GM21423 (cell line): ENCODE data around the gene MMP15.

ENCODE experiments used
- ATAC-seq: cut with Tn5 transposase; IDR thresholded peaks from one replicate; pipeline ENCODE4 v1.9.1; 2021; ENCODE audit warnings: mild to moderate bottlenecking, moderate library complexity; ENCODE audit not compliant: unreplicated experiment

The MMP15 gene

DNA sequence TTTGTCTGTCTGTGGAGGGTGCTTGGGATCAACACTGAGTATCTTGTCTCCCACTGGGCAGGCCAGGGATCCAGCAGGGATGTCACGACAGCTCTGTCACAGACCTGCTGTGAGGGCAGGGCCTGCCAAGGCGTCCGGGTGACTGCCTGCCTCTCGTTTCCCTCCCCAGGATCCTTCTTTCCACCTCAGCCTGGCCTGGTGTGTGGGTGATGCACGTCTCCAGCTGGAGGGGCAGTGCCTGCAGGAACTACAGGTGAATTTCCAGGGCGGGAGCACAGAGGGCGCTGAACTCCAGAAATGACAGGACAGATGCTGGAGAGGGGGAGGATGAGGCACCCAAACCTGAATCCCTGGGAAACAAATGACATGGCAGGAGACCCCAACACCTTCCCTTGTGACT is 6.8 kb upstream of the MMP15 start:
- ATAC-seq, result no peak

DNA sequence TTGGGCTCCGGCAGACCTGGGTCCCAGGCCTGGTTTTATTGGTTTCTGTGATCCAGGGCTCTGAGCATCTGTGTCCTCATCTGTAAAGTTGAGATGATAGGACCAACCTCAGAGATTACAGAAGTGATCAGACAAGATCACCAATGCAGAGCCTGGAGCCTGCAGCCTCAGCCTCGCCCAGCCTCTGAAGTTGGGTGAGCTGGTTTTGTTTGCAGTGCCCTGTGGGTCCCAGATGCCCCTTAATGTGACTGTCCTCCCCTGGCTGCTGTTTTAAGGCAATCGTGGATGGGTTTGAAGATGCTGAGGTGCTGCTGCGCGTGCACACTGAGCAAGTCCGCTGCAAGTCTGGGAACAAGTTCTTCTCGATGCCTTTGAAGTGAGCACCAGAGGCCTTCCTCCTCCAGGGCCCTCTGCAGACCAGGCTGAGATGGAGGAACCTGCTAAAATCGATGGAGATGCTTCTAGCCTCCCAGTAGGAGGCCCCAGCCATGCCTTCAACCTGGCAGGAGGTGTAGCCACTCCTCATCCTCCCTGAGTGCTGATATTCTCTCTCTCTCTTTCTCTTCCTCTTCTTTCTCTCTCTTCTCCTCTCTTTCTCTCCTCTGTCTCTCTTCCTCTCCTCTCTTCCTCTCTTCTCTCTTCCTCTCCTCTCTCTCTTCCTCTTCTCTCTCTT is 5.6 kb upstream of the MMP15 start:
- no peak for ATAC-seq

DNA sequence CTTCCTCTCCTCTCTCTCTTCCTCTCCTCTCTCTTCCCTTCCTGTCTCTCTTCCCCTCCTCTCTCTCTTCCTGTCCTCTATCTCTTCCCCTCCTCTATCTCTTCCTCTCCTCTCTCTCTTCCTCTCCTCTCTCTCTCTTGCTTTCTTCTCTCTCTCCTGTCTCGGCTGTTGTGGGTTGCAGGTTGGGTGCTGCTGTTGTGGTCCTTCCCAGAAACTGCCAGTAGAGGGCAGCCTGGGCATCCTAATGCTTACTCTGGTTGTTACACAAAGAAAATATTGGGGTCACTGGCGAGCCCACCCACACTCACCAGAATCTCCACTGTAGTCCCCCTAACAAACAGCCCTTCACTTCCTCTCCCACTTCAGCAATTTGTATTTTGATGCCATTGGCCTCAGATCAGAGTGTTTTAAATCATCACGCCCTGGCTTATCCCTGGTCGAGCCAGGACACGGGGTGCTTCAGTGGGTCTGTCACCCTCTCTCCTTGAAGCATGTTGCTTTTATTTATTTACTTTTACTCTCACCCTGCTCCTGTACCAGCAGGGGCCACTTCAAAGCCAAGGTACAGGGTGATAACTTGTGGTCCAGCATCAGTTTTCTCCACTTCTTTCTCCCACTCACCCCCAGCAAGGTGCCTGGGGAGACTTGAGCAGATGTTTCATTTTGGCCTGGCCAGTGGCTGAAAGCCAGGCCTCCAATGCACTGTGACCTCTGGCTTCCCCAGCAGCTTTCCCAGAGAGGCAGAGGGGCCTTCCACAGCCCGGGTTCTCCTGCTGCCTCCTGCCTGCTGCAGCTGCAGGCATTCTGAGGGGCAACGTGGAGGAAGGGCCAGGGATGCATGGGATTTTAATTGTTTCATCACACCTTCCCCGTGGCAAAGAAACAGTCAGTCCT is 4.7 kb upstream of the MMP15 start:
- ATAC-seq, result no peak

DNA sequence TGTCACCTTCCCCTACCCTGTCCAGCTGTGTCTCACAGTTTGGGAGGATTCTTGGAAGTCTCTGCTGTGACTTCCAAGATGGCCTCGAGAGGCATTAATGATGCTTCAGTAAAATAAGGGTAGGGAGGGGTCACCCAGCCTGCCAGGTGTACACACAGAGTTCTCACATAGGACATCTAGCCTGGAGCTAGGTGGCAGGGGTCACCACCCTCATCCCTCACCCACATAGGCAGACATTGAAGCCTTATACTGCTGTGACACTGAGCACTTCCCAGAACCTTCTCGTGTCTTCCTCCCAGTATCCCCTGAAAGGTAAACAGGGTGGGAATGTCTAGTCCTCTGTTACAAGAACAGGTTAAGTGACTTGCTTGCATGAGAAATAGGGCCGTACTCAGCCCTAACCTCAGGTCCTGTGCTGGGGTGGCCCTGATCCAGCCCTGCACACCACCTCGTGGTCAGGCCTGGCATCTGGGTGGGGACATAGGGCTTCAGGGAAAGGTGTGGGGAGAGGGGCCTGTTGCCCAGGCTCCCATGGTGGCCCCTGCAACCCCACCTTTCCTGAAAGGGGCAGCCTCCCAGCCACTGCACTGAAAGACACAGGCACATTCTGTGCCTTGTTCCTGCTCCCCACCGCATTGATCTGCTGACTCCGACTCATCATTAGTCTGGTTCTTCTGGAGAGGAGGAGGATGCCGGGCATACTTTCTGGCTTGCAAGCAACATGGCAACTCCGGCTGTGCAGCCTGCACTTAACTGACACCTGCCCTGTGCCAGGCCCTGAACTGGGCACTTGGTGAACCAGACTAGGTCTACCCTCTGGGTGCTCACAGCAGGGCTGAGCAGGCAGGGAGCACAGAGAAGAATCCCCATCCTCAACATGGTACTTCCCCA is 3.6 kb upstream of the MMP15 start:
- no peak for ATAC-seq

DNA sequence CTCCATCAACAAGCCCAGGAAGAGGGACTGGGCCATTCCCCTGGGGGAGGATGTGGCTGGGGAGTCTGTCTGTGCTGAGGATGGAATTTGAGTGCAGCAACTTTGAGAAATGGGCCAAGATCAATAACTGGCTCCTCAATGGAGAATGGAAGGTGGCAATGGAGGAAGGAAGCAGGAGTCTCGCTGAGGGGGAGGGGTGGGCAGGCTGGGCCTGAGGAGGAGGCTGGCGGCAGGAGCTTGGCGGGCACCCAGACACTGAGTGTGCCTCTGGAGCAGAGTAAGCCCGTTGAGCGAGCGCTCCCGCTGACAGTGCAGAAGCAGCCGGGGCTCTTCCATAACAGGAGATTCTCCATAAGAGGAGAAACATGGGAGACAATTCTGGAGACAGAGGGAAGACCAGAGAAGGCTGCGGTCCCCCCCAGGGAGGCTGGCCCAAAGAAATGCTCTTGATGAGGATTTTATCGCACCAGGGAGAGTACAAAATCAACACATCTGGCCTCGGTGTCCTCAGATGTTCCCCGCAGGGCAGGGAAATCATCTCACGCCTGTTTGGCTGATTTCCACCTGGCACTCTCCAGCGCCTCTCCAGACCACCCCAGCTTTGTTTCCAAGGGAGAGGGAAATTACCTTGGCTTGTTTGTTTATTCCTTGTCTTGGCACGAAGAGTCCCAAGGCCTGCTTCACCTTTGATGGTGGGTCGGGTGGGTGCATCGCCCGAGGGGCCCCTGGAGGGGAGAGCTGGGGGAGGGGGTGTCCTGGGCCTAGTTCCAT is 2.8 kb upstream of the MMP15 start:
- no peak for ATAC-seq

DNA sequence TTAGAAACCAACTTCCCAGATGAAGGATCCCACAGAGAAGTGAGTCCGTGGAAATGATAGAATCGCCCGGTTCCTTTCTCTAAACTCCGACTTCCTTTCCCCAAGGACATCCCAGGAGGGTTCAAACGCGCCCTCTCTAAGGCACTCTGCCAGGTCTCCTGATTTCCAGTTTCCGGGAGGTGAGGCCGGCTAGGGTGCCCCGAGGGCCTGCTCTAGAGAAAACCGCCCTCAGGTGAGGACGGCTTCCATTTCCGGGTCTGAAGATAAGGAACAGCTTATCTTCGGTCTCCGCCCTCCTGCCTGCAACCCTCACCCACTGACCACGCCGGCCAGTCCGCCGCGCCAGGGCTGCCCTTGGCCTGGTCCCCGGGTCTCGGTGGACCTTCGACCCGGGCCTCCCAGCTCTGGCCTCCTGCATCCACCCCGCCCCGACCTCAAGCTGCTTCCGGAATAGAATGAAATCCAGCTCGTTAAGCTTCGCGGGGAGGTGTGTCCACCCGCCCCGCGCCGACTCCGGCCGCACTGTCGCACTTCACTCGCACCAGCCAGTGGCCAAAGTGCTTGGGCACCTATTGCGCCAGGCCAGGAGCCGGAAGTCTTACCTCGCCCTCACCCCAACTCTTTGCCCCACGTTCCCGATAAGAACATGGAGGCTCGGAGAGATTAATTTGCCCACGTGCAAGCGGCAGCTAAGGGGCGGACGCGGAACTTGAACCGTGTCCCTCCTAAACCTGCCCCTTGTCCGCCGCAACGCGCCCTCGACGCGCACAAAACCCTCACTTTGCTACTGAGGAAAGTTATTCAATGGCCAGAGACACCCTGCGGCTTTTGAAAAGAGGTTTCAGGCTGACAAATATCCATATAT is 836 bp upstream of the MMP15 start:
- ATAC-seq, result no peak

DNA sequence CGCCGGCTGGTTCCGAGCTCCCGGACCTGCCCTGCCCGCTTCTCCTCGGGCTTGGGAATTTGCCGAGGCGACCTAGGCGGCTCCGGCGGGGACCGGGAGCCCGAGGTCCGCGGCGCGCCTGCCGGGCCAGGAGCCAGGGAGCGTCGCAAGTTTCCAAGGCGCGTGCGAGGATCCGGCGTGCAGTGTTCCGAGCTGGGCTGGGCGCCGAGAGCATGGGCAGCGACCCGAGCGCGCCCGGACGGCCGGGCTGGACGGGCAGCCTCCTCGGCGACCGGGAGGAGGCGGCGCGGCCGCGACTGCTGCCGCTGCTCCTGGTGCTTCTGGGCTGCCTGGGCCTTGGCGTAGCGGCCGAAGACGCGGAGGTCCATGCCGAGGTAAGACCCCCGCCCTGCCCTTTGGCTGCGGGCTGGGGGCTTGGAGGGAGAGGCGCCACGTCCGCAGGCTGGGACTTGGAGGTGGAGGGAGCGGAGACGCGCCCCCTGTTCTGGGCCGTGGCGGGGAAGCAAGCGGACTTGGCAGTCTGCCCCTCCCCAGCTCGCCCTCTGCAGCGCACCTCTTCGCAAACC is 668 bp downstream of the MMP15 start:
- ATAC-seq, result no peak

DNA sequence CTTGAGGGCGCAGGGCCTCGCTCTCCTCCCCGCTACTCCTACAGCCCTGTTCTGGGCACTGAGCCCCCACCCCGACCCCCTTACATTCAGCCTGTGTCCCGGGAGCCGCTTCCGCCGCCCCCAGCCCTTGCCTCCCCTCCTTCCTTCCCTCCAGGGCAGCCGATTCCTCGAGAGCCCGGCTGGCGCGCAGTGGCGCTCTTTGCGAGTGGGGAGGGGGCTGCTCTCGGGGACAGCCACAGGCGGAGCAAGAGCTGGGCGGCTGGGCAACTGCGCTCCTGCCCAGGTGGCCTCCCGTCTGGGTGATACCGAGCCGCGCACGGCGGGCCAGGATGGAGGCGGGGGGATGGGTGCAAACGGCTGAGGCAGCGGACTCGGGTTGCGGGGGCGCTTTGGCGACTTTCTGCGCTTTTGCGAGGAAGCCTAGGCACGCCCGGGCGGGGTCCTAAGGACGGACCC is 1.2 kb downstream of the MMP15 start:
- ATAC-seq, result no peak

DNA sequence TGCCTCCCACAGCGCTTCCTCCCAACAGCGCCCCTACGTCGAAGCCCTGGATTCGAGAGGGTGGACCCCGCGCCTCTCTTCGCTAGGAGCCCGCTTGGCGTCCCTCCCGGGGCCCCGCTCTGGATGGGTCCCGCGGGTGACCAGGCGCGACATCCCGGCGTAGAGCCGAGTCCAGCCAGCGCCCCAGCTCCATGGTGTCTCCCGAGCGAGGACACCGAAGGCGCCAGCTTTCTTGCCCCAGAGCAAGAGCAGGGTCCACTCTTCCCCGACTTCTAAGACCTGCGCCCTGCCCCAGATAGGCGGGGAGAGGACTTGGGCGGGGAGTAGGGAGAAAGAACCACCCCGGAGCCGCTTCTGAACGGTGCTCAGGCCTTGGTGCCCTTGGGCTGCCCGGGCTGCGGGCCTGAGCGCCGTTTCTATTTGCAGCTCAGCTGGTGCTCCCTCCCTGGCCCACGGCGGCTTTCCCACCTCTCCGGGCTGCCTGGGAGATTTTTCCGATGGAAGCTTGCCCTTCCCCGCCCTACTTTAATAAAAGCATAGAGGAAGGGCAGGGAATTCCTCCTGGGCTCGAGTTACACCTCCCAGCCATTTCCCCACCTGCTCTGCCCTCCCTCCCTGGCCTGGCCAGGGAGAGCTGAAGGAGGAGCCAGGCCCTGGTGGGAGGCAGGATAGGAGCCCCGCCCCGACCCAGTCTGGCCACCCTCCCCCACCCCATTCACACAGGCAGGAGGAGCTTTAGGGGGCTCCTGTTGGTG is 1.8 kb downstream of the MMP15 start:
- no peak for ATAC-seq

DNA sequence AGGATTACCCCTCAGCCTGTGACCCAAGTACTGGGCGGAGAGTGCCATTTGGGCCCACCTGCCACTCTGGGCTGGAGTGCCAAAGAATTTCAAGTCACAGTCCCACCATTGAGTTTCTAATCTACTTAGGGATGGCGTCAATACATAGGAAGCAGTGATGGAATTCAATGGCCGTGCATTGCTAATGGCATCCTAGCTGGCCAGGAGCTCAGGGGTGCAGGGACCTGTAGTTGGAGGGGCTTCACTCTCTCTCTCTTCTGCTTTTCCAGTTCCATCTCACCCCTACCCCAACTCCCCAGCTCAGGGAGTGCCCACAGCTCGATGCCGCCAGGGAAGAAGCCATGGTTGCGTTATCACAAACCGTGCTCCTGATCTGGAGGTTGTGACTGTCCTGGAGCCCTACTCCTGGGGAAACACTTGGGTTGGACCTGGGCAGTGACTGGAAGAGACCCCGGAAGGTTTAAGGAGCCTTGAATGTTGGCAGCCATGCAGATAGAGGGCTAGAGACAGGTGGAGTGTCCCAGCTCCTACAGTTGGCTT is 2.4 kb downstream of the MMP15 start:
- ATAC-seq, result no peak

DNA sequence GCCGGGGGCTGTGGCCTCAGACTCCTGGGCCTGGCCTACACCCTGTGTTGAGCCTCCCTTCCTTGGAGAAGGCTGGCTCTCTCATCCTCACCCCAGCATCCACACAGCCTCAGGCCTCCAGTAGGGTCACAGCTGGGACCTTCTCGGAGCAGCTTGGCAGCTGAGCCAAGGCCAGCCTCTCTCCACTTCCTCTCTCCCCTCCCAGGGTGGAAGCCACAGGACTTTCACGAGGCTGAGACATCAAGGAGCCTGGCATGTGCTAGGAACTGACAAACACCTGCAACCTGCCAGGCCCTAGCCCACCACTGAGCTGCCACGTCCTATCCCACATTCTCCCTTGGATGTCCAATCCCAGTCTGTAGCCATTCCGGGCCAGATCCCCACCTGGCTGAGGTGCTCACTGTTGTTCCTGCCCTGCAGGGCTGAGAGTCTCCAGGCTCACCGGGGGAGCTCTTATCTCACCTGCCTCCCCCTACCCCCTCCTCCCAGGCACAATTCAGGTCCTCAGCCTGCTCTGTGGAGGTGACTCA is 3.1 kb downstream of the MMP15 start:
- no peak for ATAC-seq

DNA sequence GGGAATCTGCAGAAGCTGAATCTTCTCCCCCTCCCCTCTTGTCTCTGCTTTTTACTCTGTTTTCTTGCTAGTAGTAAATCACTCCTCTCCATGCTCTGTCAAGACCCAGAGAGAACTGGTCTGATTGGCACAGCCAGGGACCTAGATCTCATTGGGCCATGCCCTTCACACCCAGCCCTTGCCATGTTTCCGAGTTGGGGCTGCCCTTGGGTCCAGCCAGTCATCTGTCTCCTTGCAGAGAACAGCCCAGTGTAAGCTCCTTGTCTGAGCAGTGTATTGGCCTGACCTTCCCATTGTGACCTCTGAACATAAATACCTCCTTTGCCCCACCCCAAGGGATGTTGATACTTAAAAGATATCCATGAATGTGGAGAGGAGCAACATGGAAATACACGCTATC is 3.9 kb downstream of the MMP15 start:
- ATAC-seq, result no peak

DNA sequence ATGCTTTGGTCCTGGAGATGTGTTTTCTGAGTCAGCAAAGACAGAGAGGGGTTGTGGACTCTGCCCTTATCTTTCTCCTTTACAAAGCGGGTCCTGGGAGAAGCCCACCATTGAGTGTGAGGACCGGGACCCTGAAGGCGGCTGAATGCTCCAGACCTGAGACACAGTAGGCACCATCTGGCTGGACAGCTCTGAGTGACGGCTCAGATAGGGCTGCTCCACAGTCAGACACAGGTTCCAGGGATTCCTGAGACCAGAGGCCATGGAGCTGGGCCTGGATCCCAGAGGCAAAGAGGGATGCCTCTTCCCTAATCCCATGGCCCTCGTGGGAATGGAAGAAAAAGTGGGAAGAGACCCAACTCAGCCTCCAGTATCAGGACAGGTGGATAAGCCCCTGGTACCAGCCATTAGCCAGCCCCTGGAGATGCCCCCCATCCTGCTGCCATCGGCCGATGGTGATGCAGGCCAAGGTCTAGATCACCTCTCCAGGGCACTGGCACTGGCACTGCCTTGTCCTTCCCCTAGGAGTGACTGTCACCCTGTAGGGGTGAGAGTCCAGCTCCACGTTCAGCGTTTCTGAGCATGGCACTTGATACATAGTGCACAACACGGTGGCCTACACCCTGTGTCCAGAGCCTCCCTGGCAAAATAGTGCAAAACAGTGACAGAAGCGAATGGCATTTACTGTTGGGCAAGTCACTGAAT is 4.7 kb downstream of the MMP15 start:
- no peak for ATAC-seq

DNA sequence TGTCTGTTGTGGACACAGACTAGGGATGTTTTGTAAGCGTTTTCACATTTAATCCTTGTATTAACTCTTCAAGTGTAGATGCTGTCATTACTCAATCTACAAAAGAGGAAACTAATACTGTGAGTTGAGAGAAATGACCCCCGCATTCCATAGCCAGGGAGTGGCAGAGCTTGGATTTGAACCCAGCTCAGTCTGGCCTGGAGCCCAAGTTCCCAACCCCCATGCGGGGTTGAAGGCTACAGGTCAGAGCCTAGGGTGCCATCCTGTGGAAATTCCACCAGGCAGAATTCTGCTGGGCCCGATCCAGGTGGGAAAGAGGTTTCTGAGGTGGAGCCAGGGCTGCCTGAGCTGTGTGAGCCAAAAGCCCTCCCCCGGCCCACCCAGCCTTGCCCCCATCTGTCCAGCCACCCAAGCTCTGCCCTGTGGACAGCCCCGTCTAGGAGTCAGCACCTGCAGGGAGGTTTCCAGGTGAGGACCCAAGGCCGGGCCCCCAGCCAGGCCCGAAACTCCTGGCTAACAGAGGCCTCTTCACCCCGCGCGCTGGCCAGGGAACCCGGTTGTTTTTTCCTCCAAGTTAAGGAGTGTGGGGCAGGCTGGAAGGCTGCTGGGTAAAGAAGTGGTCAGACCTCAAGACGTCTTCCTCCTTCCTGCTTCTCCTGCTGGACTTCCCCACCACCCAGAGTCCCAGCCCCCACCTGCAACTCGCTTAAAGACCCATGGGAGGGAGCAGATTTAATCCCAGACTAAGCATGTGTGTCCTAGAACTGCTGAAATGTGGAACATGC is 5.7 kb downstream of the MMP15 start:
- ATAC-seq, result no peak

DNA sequence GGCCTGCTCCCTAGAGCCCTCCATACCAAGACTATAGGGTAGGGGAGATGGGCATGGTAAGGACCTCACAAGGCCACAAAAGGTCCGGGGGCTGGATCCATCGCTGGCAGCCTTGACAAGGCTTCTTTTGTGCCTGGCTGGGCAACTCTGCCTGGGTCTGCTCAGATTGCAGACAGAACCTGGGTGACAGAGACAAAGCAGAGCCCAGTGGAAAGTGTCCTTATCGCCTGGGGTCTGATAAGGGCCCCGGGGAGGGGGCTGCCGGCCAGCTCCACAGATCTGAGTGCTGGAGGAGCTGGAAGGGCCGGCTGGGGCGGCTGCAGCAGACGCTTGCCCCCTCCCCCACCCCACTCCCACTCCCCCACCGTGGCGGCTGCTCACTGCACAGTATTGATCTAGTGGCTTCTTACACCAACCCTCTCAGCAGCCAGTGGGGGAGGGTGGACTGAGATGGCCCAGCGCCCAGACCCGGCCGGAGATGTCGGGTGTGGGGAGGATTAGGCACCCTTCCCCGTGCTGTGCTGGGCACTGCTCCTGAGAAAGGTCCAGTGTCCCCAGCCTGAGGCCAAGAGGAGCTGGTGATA is 7.2 kb downstream of the MMP15 start:
- ATAC-seq, result no peak

DNA sequence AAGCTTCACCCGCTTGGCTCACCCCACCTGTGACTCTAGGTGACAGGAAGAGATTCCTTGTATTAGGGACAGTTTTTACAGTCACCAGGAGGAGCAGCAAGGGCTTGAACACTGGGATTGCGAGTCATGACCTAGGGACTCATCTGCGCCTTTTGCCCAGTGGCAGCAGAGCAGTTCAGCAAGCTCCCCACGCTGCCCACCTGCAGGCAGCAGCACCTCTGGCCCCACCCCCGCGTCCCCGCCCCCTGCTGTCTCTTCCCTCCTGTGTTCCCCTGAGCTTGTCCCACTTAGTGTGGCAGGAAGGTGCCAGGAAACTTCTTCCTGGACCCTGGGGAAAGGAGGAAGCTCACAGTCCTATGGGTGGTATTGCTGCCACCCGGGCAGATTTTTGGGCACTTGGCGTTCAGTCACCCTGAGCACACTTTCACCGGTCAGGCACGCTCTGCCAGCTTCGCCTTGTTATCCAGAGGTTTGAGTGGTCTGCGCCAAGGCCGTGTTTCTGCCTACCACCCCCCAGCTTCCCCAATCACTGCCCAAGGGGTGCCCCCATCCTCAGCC is 8.7 kb downstream of the MMP15 start:
- no peak for ATAC-seq
